Nephron (organoid): ENCODE measurements around the gene SCARB1.

Source experiments
- H3K27ac Mint-ChIP-seq, 3 experiments: 2 replicates each; pipeline ENCODE4 v1.8.0; 2020; ENCODE audit warnings: mixed read lengths in 3 of 3, mild to moderate bottlenecking in 2 of 3, moderate library complexity in 1 of 3
- H3K27me3 Mint-ChIP-seq: 2 replicates; pipeline ENCODE4 v1.8.0; 2021; ENCODE audit warnings: low read depth, mild to moderate bottlenecking, moderate library complexity, mixed read lengths
- H3K36me3 Mint-ChIP-seq: 2 replicates; pipeline ENCODE4 v1.8.0; 2020; ENCODE audit warnings: low read depth, mixed read lengths
- H3K4me1 Mint-ChIP-seq: 2 replicates; pipeline ENCODE4 v1.8.0; 2020; ENCODE audit warnings: mixed read lengths
- H3K4me3 Mint-ChIP-seq, 3 experiments: 2 replicates each; pipeline ENCODE4 v1.8.0; 2020; ENCODE audit warnings: mild to moderate bottlenecking in 3 of 3, mixed read lengths in 3 of 3, moderate library complexity in 2 of 3
- H3K9me3 Mint-ChIP-seq: 2 replicates; pipeline ENCODE4 v1.8.0; 2020; ENCODE audit warnings: mixed read lengths
- CTCF ChIP-seq, 3 experiments: fragments of 200-600 bp; sonication (generic); IDR thresholded peaks; one replicate each; pipeline ENCODE4 v1.5.0; 2021; ENCODE audit warnings: antibody characterized with exemption in 3 of 3; ENCODE audit not compliant: unreplicated experiment in 3 of 3

SCARB1 gene

GRCh38 chr12:124870515-124870914, 6.9 kb upstream of the SCARB1 start:
- Mint-ChIP-seq H3K27ac (no peak overlapping the region), H3K36me3 (no peaks in the 10 kb centered on the region), H3K27me3 (peaks cover 20% of the 10 kb centered on the region), H3K4me1 (peaks cover 7% of the 10 kb centered on the region), H3K9me3 (no peaks in the 10 kb centered on the region), H3K4me3 (no peak overlapping the region)
- no peak for TF ChIP-seq CTCF (IDR thresholded peaks at IDR 0.05; ENCODE audit: unreplicated experiment in 3 of 3)

DNA sequence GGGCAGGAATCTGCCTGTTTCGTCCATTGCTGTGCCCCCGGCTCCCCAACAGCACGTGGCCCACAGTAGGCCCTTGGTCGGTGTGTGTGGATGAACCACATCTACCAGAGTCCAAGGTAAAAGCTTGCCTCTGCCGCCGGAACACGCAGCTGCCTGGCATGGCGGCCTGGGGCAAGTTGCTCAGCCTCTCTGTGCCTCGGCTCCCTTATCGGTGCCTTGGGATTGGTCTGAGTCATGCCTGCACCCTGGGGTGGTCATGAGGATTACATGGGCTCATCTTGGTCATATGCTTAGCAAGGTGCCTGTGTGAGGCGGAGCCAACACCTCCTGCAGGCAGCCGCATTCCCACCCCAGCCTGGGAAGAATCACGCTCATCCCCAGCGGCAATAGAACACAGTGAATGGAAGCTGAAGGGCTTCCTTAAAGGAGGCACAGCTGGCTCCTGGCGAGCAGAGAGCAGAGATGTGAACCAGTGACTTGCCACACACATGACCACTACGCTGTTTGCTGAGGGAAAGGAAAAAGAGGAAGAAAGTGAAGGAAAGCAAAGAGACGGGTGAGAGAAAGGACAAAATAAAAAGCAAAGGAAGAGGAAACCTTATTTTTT, 5.5 kb upstream of the SCARB1 start:
- H3K36me3 Mint-ChIP-seq: no peaks in the 10 kb centered on the region
- peaks cover 21% of the 10 kb centered on the region for H3K27me3 Mint-ChIP-seq
- no peak overlapping the region for H3K4me3 Mint-ChIP-seq
- H3K4me1 Mint-ChIP-seq: peaks cover 6% of the 10 kb centered on the region
- TF ChIP-seq CTCF (IDR thresholded peaks at IDR 0.05; ENCODE audit: unreplicated experiment in 3 of 3): no peak
- no peak overlapping the region for H3K27ac Mint-ChIP-seq
- no peaks in the 10 kb centered on the region for H3K9me3 Mint-ChIP-seq

GRCh38 chr12:124868252-124869058, 4.8 kb upstream of the SCARB1 start:
- no peak overlapping the region for H3K4me3 Mint-ChIP-seq
- TF ChIP-seq CTCF (IDR thresholded peaks at IDR 0.05; ENCODE audit: unreplicated experiment in 3 of 3): no peak
- no peaks in the 10 kb centered on the region for H3K9me3 Mint-ChIP-seq
- peaks cover 8% of the 10 kb centered on the region for H3K4me1 Mint-ChIP-seq
- H3K27ac Mint-ChIP-seq: no peak overlapping the region
- H3K36me3 Mint-ChIP-seq: no peaks in the 10 kb centered on the region
- H3K27me3 Mint-ChIP-seq: peaks cover 19% of the 10 kb centered on the region

GRCh38 chr12:124867401-124867930, 3.8 kb upstream of the SCARB1 start:
- Mint-ChIP-seq H3K4me3 (no peak overlapping the region), H3K9me3 (no peaks in the 10 kb centered on the region), H3K36me3 (no peaks in the 10 kb centered on the region), H3K27ac (no peak overlapping the region), H3K27me3 (peaks cover 19% of the 10 kb centered on the region), H3K4me1 (peaks cover 13% of the 10 kb centered on the region)
- TF ChIP-seq CTCF (IDR thresholded peaks at IDR 0.05; ENCODE audit: unreplicated experiment in 3 of 3): no peak

- TF ChIP-seq CTCF (IDR thresholded peaks at IDR 0.05; ENCODE audit: unreplicated experiment in 3 of 3): no peak
- Mint-ChIP-seq H3K36me3 (no peaks in the 10 kb centered on the region), H3K27ac (no peak overlapping the region), H3K4me1 (peaks cover 16% of the 10 kb centered on the region), H3K4me3 (peak overlapping the region in 1 of 3 experiments; percentile 10), H3K9me3 (no peaks in the 10 kb centered on the region), H3K27me3 (peaks cover 19% of the 10 kb centered on the region)
Observed at GRCh38 chr12:124866883-124867400, 3.3 kb upstream of the SCARB1 start.
